Testis (tissue), 3 donors: ENCODE measurements around the gene NLN. TPM values are rescaled to one million over a fixed set of nuclear protein-coding genes. Genes with fewer than 3 reads are reported as not detected.

Experiments used
- DNase-seq: peaks from one replicate; pipeline ENCODE4 v3.0.0-alpha.2; 2019
- H3K27ac ChIP-seq, 2 donors: fragments of 200-600 bp; sonication (generic); one replicate each; pipeline ENCODE4 v1.5.1; 2019
- H3K27me3 ChIP-seq: fragments of 200-600 bp; sonication (generic); one replicate; pipeline ENCODE4 v1.5.1; 2019
- H3K36me3 ChIP-seq: fragments of 200-600 bp; sonication (generic); one replicate; pipeline ENCODE4 v1.5.1; 2017; ENCODE audit warnings: low read depth; ENCODE audit errors: missing control alignments
- H3K4me1 ChIP-seq: fragments of 200-600 bp; sonication (generic); one replicate; pipeline ENCODE4 v1.5.1; 2019
- H3K4me3 ChIP-seq, 2 donors: fragments of 200-600 bp; sonication (generic); one replicate each; pipeline ENCODE4 v1.5.1; 2017 to 2019
- H3K9me3 ChIP-seq: fragments of 200-600 bp; sonication (generic); one replicate; pipeline ENCODE4 v1.5.1; 2017
- CTCF ChIP-seq, 3 experiments: fragments of 450-650 bp in 2 of 3; fragments of 200-600 bp in 1 of 3; sonication (generic) in 1 of 3; IDR thresholded peaks; one replicate each; pipeline ENCODE4 v1.5.1; 2016 to 2019; ENCODE audit warnings: antibody characterized with exemption in 3 of 3, mild to moderate bottlenecking in 2 of 3, moderate library complexity in 1 of 3
- POLR2A ChIP-seq: fragments of 450-650 bp; IDR thresholded peaks from one replicate; pipeline ENCODE4 v1.6.1; 2017; ENCODE audit warnings: antibody characterized with exemption, mild to moderate bottlenecking, moderate library complexity
- WGBS, 2 donors: methylation state at CpG; one replicate each; pipeline ENCODE4 v1.1.5; 2018; 5-methylcytosine and 5-hydroxymethylcytosine counted together
- intact Hi-C: fragments of 100-400 bp; cut with DNase I; formaldehyde crosslinking; loops from one replicate; pipeline ENCODE4 v1.15.1; 2023; ENCODE audit warnings: low total_unique reads
- polyA plus RNA-seq: library from polyadenylated mRNA; stranded (reverse); fragments of 350-450 nt; fragmentation: Illumina TruSeq; extraction: RNeasy Lipid Tissue Mini Kit (QIAGEN cat#74804); gene quantifications from one replicate; pipeline ENCODE4 v1.2.3, GENCODE V29; 2014; ENCODE audit warnings: low read depth, low replicate concordance; ENCODE audit not compliant: insufficient read depth
- total RNA-seq, 2 donors: library from RNA; depleted of rRNA; stranded (reverse); fragments of >200 nt; gene quantifications; one replicate each; pipeline ENCODE4 v1.2.3, GENCODE V29; 2016

Gene NLN
- total and polyA plus RNA-seq, 3 donors from 2014 or later, result 6.4 to 10.1 (median 8.1) TPM

- Histone ChIP-seq H3K36me3 (no peaks in the 10 kb centered on the region), H3K9me3 (no peaks in the 10 kb centered on the region), H3K4me1 (no peaks in the 10 kb centered on the region), H3K27ac (no peak overlapping the region), H3K4me3 (no peak overlapping the region), H3K27me3 (no peaks in the 10 kb centered on the region)
- 97% methylated on average over 2 of the region's 2 CpGs for WGBS, 2 donors
- no peak for TF ChIP-seq CTCF (IDR thresholded peaks at IDR 0.05)
- no peak for TF ChIP-seq POLR2A
- no peak for DNase-seq
- intact Hi-C loops, result no loop called here
Observed at GRCh38 chr5:65797481-65797880, 75.5 kb downstream of the NLN start.

- no peak for DNase-seq
- Histone ChIP-seq H3K9me3 (no peaks in the 10 kb centered on the region), H3K36me3 (no peaks in the 10 kb centered on the region), H3K27me3 (no peaks in the 10 kb centered on the region), H3K4me3 (no peak overlapping the region), H3K27ac (no peak overlapping the region), H3K4me1 (no peaks in the 10 kb centered on the region)
- WGBS, 2 donors, result 92 to 100% methylated on average over 1 of the region's 1 CpG
- intact Hi-C loops, result no loop called here
- no peak for TF ChIP-seq CTCF (IDR thresholded peaks at IDR 0.05)
- no peak for TF ChIP-seq POLR2A
Observed at GRCh38 chr5:65799857-65800256, 77.9 kb downstream of the NLN start.

GRCh38 chr5:65800775-65801174, 78.8 kb downstream of the NLN start:
- Histone ChIP-seq H3K4me3 (no peak overlapping the region), H3K27me3 (no peaks in the 10 kb centered on the region), H3K4me1 (no peaks in the 10 kb centered on the region), H3K27ac (no peak overlapping the region), H3K36me3 (no peaks in the 10 kb centered on the region), H3K9me3 (no peaks in the 10 kb centered on the region)
- no peak for DNase-seq
- intact Hi-C loops, result no loop called here
- 79 to 93% methylated on average over 3 of the region's 3 CpGs for WGBS, 2 donors
- no peak for TF ChIP-seq CTCF (IDR thresholded peaks at IDR 0.05)
- no peak for TF ChIP-seq POLR2A

- 63 to 75% methylated on average over 3 of the region's 3 CpGs for WGBS, 2 donors
- Histone ChIP-seq H3K4me1 (no peaks in the 10 kb centered on the region), H3K9me3 (no peaks in the 10 kb centered on the region), H3K36me3 (no peaks in the 10 kb centered on the region), H3K27ac (no peak overlapping the region), H3K27me3 (no peaks in the 10 kb centered on the region), H3K4me3 (no peak overlapping the region)
- intact Hi-C loops, result no loop called here
- DNase-seq, result no peak
- TF ChIP-seq CTCF (IDR thresholded peaks at IDR 0.05), result no peak
- TF ChIP-seq POLR2A, result no peak
Observed at GRCh38 chr5:65801352-65801783, 79.4 kb downstream of the NLN start.

- no peak overlapping the region for H3K27ac ChIP-seq
- no peaks in the 10 kb centered on the region for H3K4me1 ChIP-seq
- 90 to 98% methylated on average over 2 to 6 of the region's 7 CpGs for WGBS, 2 donors
- intact Hi-C loops, result no loop called here
- TF ChIP-seq CTCF (IDR thresholded peaks at IDR 0.05) (no peak), POLR2A (no peak)
- H3K27me3 ChIP-seq, result no peaks in the 10 kb centered on the region
- H3K4me3 ChIP-seq, result no peak overlapping the region
- no peaks in the 10 kb centered on the region for H3K36me3 ChIP-seq
- no peak for DNase-seq
- H3K9me3 ChIP-seq, result no peaks in the 10 kb centered on the region
Observed at GRCh38 chr5:65802080-65802479, 80.1 kb downstream of the NLN start.
